Adrenal gland (tissue), 12 donors: ENCODE results near the gene LLGL1. TPM values are rescaled to one million over a fixed set of nuclear protein-coding genes. Genes with fewer than 3 reads are reported as not detected.

Source experiments
- DNase-seq, 7 donors: peaks; one replicate each; pipeline ENCODE4 v3.0.0-alpha.2; 2019 to 2020
- H3K27ac ChIP-seq, 5 donors: fragments of 200-600 bp; sonication (generic) in 4 of 5; 1 replicate in 3 of 5; 2 replicates in 2 of 5; pipeline versions ENCODE4 v1.5.1 to v1.8.0; 2016 to 2020; ENCODE audit warnings: mild to moderate bottlenecking in 1 of 5
- H3K27me3 ChIP-seq: fragments of 200-600 bp; 2 replicates; pipeline ENCODE4 v1.8.0; 2021
- H3K36me3 ChIP-seq, 2 donors: fragments of 200-600 bp; replicated peaks in 1 of 2; 1 replicate in 1 of 2; 2 replicates in 1 of 2; pipeline versions ENCODE4 v1.5.1 to v1.8.0; 2018 to 2022
- H3K4me1 ChIP-seq, 2 donors: fragments of 200-600 bp; replicated peaks in 1 of 2; 1 replicate in 1 of 2; 2 replicates in 1 of 2; pipeline versions ENCODE4 v1.5.1 to v1.8.0; 2018 to 2021
- H3K4me3 ChIP-seq, 4 donors: fragments of 200-600 bp; sonication (generic) in 3 of 4; one replicate each; pipeline ENCODE4 v1.5.1; 2016 to 2018
- H3K9me3 ChIP-seq, 3 donors: fragments of 200-600 bp; sonication (generic) in 1 of 3; replicated peaks in 1 of 3; 1 replicate in 2 of 3; 2 replicates in 1 of 3; pipeline versions ENCODE4 v1.5.1 to v1.8.0; 2016 to 2021
- POLR2A ChIP-seq, 2 donors: fragments of 450-650 bp; IDR thresholded peaks; one replicate each; pipeline ENCODE4 v1.6.1; 2017; ENCODE audit warnings: antibody characterized with exemption in 2 of 2, mild to moderate bottlenecking in 2 of 2, moderate library complexity in 1 of 2
- WGBS, 4 donors: extraction: QIAGEN DNeasy Blood & Tissue Kit in 2 of 4; methylation state at CpG; one replicate each; pipeline versions ENCODE4 v1.1.5 to v1.1.7; 2013 to 2017; 5-methylcytosine and 5-hydroxymethylcytosine counted together
- intact Hi-C, 2 donors: fragments of 100-400 bp; cut with DNase I; formaldehyde crosslinking; loops; one replicate each; pipeline versions ENCODE4 v1.14.1 to v1.15.0; 2022 to 2023
- polyA plus RNA-seq, 3 donors: library from polyadenylated mRNA; stranded (reverse); fragments of 200-250 nt in 2 of 3; fragments of 350-450 nt in 1 of 3; fragmentation: Illumina TruSeq in 1 of 3; extraction: RNeasy Lipid Tissue Mini Kit (QIAGEN cat#74804) in 1 of 3; gene quantifications; one replicate each; pipeline ENCODE4 v1.2.3, GENCODE V29; 2013 to 2014
- total RNA-seq, 9 donors: library from RNA; depleted of rRNA in 4 of 9; stranded (reverse); fragments of >200 nt in 4 of 9; fragments of 120-200 nt in 1 of 9; fragmentation: NEBNext Ultra II Directional in 1 of 9; extraction: Animal tissue kit (Norgen Biotek cat#: 25700) in 1 of 9; gene quantifications; one replicate each; pipeline versions ENCODE4 v1.1.0 to v1.2.4, GENCODE V29; 2013 to 2023
- TF ChIP-seq, protein P1 (sequence below), 6 experiments: fragments of 450-650 bp in 4 of 6; fragments of 200-600 bp in 2 of 6; sonication (generic) in 1 of 6; IDR thresholded peaks; 1 replicate in 5 of 6; 2 replicates in 1 of 6; pipeline versions ENCODE4 v1.5.1 to v1.8.0; 2016 to 2021; ENCODE audit warnings: antibody characterized with exemption in 6 of 6, mild to moderate bottlenecking in 2 of 6, moderate library complexity in 1 of 6
- donor health status: healthy with polysubstance abuse.
- donor health status: Bipolar disorder and iron deficiency.
- donor health status: DM: yes; HTN: yes; CAD: no.
- donor health status: DM: no; HTN: no; CAD: no.
- donor health status: DM: no; HTN: no; CAD: no.
- donor health status: DM: yes; HTN: yes; CAD: no.

LLGL1 gene
- total and polyA plus RNA-seq, 12 donors = 4.1 to 65.1 (median 36.5) TPM

- Histone ChIP-seq H3K36me3 (no peaks in the 10 kb centered on the region), H3K27me3 (no peaks in the 10 kb centered on the region), H3K27ac (peak overlapping the region in 1 of 5 donors; percentile 84), H3K4me1 (peaks cover 12 to 13% of the 10 kb centered on the region in 2 donors), H3K4me3 (peak overlapping the region in 3 of 4 donors; percentile 33 to 84 (median 78)), H3K9me3 (no peaks in the 10 kb centered on the region)
- TF ChIP-seq, protein P1, sequence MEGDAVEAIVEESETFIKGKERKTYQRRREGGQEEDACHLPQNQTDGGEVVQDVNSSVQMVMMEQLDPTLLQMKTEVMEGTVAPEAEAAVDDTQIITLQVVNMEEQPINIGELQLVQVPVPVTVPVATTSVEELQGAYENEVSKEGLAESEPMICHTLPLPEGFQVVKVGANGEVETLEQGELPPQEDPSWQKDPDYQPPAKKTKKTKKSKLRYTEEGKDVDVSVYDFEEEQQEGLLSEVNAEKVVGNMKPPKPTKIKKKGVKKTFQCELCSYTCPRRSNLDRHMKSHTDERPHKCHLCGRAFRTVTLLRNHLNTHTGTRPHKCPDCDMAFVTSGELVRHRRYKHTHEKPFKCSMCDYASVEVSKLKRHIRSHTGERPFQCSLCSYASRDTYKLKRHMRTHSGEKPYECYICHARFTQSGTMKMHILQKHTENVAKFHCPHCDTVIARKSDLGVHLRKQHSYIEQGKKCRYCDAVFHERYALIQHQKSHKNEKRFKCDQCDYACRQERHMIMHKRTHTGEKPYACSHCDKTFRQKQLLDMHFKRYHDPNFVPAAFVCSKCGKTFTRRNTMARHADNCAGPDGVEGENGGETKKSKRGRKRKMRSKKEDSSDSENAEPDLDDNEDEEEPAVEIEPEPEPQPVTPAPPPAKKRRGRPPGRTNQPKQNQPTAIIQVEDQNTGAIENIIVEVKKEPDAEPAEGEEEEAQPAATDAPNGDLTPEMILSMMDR (IDR thresholded peaks at IDR 0.05) = no peak
- peak in 1 of 2 donors; percentile 7 for TF ChIP-seq POLR2A (IDR thresholded peaks at IDR 0.05)
- 0 to 1% (median 1%) methylated on average over 9 to 57 of the region's 57 CpGs for WGBS, 4 donors
- intact Hi-C loops = no loop called here
- DNase-seq = peak in 1 of 7 donors; percentile 28
Observed at GRCh38 chr17:18225642-18226283, 328 bp downstream of the LLGL1 start.

GRCh38 chr17:18226284-18226945 lies 980 bp downstream of the LLGL1 start:
- H3K36me3 ChIP-seq = no peaks in the 10 kb centered on the region
- DNase-seq = peak in 1 of 7 donors; percentile 23
- no peak for TF ChIP-seq POLR2A (IDR thresholded peaks at IDR 0.05)
- TF ChIP-seq, protein P1 (IDR thresholded peaks at IDR 0.05) = no peak
- H3K9me3 ChIP-seq = no peaks in the 10 kb centered on the region
- H3K4me1 ChIP-seq = peaks cover 12 to 13% of the 10 kb centered on the region in 2 donors
- 19 to 28% (median 23%) methylated on average over 11 to 16 of the region's 16 CpGs for WGBS, 4 donors
- no peaks in the 10 kb centered on the region for H3K27me3 ChIP-seq
- intact Hi-C loops = no loop called here
- peak overlapping the region in 2 of 4 donors; percentile 78 to 84 for H3K4me3 ChIP-seq
- no peak overlapping the region for H3K27ac ChIP-seq

DNA sequence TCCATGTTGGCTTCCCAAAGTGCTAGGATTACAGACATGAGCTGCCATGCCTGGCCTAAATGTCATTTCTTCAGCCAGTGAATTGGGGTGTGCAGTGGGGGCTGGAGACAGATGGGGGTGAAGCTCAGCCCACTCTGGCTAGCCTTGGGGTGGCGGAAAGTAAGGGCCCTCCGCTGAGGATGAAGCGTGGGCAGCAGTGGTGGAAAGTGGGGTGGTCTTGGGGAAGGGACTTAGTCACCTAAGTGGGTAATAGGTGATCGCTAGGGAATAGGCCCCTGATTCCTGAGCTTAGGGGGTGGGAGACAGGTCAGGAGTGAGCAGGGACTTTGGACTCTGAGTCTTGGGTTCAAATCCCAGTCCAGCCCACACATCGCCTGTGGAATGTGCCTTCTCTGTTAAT lies 2.2 kb downstream of the LLGL1 start:
- WGBS, 4 donors = 94 to 98% (median 97%) methylated on average over 4 to 5 of the region's 5 CpGs
- intact Hi-C loops = no loop called here
- no peak for TF ChIP-seq POLR2A (IDR thresholded peaks at IDR 0.05)
- TF ChIP-seq, protein P1 (IDR thresholded peaks at IDR 0.05) = no peak
- H3K9me3 ChIP-seq = no peaks in the 10 kb centered on the region
- peaks cover 12 to 13% of the 10 kb centered on the region in 2 donors for H3K4me1 ChIP-seq
- no peak overlapping the region for H3K4me3 ChIP-seq
- no peak overlapping the region for H3K27ac ChIP-seq
- H3K27me3 ChIP-seq = no peaks in the 10 kb centered on the region
- H3K36me3 ChIP-seq = no peaks in the 10 kb centered on the region
- no peak for DNase-seq

- no peaks in the 10 kb centered on the region for H3K36me3 ChIP-seq
- no peaks in the 10 kb centered on the region for H3K9me3 ChIP-seq
- H3K4me1 ChIP-seq = peaks cover 12 to 13% of the 10 kb centered on the region in 2 donors
- DNase-seq = peak in 2 of 7 donors; percentile 25 to 67
- H3K4me3 ChIP-seq = no peak overlapping the region
- TF ChIP-seq, protein P1 (IDR thresholded peaks at IDR 0.05) = no peak
- intact Hi-C loops = no loop called here
- no peaks in the 10 kb centered on the region for H3K27me3 ChIP-seq
- no peak overlapping the region for H3K27ac ChIP-seq
- WGBS, 4 donors = 69 to 88% (median 86%) methylated on average over 10 of the region's 10 CpGs
Observed at GRCh38 chr17:18228176-18228682, 2.8 kb downstream of the LLGL1 start.
